CD4-positive, alpha-beta T cell treated with Interleukin-6 for 4 hours (primary cell): ENCODE data around the gene TNKS1BP1.
"Not testable (repeated sequence)": the region's sequence is repeated elsewhere in the genome, so short reads cannot be mapped to it uniquely, and the experiment has no call there.

Experiments
- DNase-seq: peaks from one replicate; pipeline ENCODE4 v3.0.0-alpha.2; 2020; ENCODE audit warnings: mixed read lengths

The TNKS1BP1 gene

GRCh38 chr11:57283231-57283990 lies 41.3 kb downstream of the TNKS1BP1 start:
- DNase-seq, result no peak

- not testable (repeated sequence) for DNase-seq
Measured at GRCh38 chr11:57281546-57281945, 43.2 kb downstream of the TNKS1BP1 start.

GRCh38 chr11:57279116-57279515 lies 45.6 kb downstream of the TNKS1BP1 start:
- DNase-seq, result no peak

GRCh38 chr11:57278721-57279095 lies 46.0 kb downstream of the TNKS1BP1 start:
- DNase-seq, result no peak

- DNase-seq, result no peak
Measured at GRCh38 chr11:57277845-57278720, 46.7 kb downstream of the TNKS1BP1 start.

- DNase-seq, result no peak
Measured at GRCh38 chr11:57276971-57277675, 47.6 kb downstream of the TNKS1BP1 start.

- DNase-seq, result no peak
Measured at GRCh38 chr11:57276169-57276970, 48.4 kb downstream of the TNKS1BP1 start.

- DNase-seq, result no peak
Measured at GRCh38 chr11:57275582-57275981, 49.2 kb downstream of the TNKS1BP1 start.

GRCh38 chr11:57274904-57275498 lies 49.8 kb downstream of the TNKS1BP1 start:
- no peak for DNase-seq

GRCh38 chr11:57273448-57274058 lies 51.2 kb downstream of the TNKS1BP1 start:
- no peak for DNase-seq

GRCh38 chr11:57269571-57270021 lies 55.2 kb downstream of the TNKS1BP1 start:
- no peak for DNase-seq

GRCh38 chr11:57266157-57266556 lies 58.6 kb downstream of the TNKS1BP1 start:
- no peak for DNase-seq

- DNase-seq, result no peak
Measured at GRCh38 chr11:57263351-57263750, 61.4 kb downstream of the TNKS1BP1 start.

GRCh38 chr11:57262157-57262556 lies 62.6 kb downstream of the TNKS1BP1 start:
- DNase-seq, result no peak

- no peak for DNase-seq
Measured at GRCh38 chr11:57260937-57261783, 63.6 kb downstream of the TNKS1BP1 start.

GRCh38 chr11:57256119-57256518 lies 68.6 kb downstream of the TNKS1BP1 start:
- DNase-seq, result no peak

GRCh38 chr11:57255618-57256017 lies 69.1 kb downstream of the TNKS1BP1 start:
- no peak for DNase-seq

GRCh38 chr11:57254631-57255030 lies 70.1 kb downstream of the TNKS1BP1 start:
- no peak for DNase-seq

GRCh38 chr11:57251491-57252104 lies 73.2 kb downstream of the TNKS1BP1 start:
- DNase-seq, result no peak

- no peak for DNase-seq
Measured at GRCh38 chr11:57251037-57251436, 73.7 kb downstream of the TNKS1BP1 start.
